GM21447 (cell line): ENCODE results near the gene SP5.
"Not testable (repeated sequence)": the region's sequence is repeated elsewhere in the genome, so short reads cannot be mapped to it uniquely, and the experiment has no call there.

ENCODE experiments used
- ATAC-seq: cut with Tn5 transposase; IDR thresholded peaks from one replicate; pipeline ENCODE4 v1.9.1; 2021; ENCODE audit not compliant: unreplicated experiment

Gene SP5

DNA sequence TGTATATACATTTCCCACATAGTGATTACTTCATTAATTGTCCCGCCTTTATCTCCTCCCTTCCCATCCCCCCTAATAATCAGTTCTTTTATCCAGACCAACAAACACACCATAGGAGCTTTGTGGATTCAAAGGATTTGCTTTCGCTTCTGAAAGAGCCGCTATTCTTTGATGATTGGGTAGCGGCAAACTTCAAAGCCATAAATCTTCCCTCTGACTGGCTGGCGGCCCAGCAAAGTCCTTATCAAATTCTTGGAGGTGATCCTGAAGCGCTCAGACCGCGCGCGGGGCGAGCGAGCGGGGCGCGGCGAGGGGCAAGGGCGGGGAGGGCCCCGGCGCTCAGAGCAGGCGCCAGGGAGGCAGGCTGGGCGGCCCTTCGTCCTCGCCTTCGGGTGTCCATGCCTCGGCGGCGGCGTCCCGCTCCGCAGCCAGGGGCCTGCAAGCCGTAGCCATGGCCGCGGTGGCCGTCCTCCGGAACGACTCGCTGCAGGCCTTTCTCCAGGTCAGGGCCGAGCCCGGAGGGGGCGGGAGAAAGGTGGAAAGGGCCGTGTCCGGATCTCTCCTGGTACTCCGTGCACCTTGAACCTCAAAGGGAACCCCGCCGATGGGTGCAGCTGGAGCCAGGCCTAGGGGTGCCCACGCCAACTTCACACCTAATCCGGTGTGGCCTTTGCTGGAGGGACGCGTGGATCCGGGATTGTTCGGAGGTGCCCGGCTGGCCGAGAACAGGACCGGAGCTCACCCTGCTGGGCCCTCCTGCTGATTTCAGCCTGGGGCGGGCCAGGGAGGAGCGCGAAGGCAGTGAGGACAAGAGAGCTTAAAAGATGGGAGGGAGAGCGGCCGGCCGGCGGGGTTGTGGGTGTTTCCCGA is at the start of gene SP5:
TSS of gene SP5 (plus strand) at position 276 of the 870 bp plus-strand sequence. CDS start at position 452, 176 bp downstream.
- no peak for ATAC-seq

DNA sequence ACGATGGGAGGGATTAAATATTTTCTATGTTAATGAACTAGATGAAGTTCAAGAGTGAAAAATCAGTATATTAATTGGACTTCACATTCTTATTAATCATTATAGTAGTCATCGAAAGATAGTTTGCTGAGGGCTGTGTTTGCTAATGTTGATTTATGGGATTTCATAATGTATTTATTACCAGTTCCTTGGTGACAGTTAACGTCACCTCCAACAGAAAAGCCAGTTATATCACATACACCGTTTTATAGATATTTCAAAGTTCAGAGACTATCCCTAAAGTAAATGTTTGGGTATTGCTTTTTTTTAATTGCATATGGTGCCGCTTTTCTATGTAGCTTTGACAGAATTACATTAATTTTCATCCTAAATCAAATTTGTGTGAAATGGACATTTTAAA is 49.4 kb upstream of the SP5 start:
- no peak for ATAC-seq

DNA sequence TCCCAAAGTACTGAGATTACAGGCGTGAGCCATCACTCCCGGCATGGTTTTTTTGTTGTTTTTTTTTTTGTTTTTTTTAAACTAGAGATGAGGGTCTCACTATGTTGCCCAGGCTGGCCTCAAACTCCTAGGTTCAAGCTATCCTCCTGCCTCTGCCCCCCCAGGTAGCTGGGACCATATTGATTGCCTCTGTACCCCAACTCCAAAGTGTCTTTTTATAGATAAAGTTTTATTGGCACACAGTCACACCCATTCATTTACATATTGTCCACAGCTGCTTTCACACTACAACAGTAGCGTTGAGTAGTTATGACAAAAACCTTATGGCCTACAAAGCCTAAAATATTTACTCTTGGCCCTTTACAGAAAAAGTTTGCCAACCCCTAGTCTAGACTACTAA is 45.2 kb upstream of the SP5 start:
- ATAC-seq: no peak

DNA sequence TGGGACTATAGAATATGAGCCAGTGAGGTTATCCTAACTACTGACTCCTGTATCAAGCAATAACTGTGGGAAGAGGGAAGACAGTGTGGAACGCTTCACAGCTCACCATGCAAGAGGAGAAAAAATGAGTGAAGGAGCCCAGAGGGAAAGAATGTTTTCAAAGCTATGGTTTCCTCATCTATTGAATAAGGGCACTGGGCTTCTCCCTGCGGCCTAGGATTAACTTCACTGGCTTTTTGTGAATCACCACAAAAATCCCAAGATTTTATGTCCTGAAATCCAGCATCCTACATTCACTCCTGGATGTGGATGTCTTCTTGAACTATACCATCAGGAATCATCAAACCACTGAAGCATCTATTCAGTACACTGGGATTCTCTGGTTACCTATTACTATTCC is 44.5 kb upstream of the SP5 start:
- no peak for ATAC-seq

DNA sequence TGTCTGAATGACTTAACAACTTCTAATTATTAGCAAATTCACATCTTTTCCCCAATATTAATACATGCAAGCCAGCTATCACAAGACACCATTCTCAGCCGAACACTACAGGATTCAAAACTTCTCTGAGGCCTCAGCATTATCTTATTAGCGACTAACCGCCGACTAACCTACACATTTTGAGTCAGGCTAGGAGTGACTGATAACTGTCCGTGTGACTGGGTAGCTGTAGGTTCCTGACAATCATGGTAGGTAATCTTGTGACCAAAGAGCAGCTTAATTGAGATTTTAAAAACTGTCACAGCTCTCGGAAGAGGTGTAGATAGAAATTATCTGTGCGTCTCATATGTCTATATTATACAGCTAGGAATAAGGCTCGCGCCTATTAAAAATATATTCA is 44.1 kb upstream of the SP5 start:
- no peak for ATAC-seq

DNA sequence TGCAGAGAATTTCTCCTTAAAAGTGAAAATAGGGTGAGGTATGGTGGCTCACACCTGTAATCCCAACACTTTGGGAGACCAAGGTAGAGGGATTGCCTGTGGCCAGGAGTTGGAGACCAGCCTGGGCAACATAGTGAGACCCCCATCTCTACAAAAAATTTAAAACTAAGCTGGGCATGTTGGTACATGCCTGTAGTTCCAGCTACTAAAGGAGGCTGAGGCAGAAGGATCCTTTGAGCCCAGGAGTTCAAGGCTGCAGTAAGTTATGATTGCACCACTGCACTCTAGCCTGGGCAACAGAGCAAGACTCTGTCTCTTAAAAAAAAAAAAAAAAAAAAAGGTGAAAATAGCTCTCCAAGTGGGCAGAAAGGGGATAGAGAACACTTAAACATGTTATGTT is 40.9 kb upstream of the SP5 start:
- ATAC-seq: not testable (repeated sequence)

DNA sequence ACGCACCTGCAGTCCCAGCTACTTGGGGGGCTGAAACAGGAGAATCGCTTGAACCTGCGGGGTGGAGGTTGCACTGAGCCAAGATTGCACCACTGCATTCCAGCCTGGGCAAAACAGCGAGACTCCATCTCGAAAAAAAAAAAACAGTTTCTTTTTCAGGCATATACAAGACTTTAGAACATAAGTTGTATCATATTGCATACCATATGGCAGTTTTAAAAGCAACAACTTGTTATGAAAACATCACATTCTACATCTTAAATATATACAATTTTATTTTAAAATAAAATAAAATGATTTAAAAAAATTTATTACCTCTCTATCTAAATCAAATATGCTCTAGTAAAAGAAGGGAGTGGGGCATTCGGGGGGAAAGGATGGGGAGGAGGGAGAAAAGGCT is 39.4 kb upstream of the SP5 start:
- ATAC-seq: no peak

DNA sequence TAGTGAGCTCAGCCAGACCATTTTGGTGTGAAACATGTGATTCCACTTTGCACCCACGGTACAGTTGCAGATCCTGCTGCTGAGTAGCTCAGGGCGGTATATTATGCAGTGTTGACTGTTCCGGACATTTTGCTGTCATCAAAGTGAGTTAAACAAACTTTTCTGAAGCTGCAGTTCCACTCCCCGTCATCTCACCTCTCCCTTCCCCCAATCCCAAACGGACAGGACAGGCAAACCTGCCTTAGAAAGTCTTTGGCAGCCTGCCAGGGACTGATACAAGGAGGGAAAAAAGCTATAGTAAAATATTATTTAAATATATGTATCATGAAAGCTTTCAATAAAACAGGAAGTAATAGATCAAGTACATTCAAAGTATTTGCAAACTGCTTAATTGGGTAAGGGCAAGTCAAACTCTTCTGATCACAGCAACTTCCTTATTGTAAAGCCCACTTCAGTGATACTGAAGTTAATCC is 35.5 kb upstream of the SP5 start:
- ATAC-seq: no peak

DNA sequence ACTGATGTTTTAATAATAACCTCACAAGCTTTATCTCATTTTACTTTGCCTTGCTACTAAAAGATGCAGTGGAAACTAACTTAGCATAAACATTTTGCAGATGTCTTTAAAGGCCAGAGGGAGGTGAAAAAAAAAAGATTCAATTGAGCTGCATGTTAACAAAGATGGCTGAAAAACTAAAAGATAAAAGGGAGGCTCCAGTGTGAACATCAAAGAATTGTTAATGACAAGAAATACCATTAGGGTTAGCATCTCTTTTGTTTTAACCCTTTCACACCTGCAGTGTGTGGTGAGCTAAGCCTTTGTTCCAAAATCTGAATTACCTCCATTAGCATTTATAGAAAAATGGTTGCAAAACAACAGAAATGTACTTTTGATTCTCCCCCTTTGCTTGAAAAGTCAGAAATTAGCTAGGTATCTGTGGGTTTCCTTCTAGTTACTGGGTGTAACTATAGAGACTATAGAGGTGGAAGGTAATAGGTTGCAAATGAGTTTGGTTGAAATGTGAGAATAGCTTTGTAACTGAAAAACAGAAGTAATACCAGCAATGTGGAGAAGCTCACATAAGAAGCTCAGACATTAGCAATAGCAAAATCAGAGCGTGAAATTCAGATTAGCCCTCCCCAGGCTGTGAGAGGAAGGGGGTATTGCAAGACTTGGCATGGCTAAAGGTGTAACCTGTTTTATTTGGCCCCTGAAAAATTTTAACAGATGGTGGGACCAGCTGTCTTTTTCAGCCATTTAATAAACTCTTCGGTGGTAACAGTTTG is 34.8 kb upstream of the SP5 start:
- ATAC-seq: peak; percentile 86

DNA sequence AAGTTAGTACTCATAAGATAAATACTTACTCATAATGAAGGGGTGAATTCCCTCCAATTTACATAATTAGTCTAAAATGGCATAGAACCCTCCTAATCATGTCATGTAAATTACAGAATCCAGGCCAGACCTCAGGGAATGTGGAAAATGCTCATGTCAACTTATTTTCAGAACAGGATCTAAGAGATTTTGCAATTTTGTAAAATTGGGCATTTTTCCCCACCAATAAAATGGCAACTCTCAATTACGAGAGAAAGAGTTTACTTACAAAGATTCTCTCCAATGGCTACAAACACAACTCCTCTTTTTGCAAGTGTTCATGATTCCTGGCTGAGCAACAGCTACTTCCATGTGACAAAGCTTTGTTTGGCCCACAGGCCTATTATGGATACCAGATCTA is 33.8 kb upstream of the SP5 start:
- no peak for ATAC-seq

DNA sequence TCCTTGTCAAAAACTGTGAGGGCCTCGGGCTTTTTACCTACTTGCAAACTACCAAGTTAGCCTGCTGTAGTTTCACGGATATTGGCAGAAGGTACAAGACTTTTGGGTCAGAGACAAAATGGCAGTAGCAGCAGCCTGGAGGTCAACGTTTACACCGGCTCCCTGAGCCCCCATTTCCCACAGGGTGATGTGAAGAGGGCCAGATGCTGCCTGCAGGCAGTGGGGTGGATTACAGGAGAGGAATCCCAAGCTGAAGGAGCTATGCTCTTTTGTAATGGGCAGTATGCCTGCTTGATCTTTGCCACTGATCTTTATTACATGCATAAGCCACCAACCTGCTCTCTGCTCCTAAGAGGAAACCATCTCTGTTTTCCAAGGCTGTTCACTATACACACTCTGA is 29.5 kb upstream of the SP5 start:
- ATAC-seq: no peak

DNA sequence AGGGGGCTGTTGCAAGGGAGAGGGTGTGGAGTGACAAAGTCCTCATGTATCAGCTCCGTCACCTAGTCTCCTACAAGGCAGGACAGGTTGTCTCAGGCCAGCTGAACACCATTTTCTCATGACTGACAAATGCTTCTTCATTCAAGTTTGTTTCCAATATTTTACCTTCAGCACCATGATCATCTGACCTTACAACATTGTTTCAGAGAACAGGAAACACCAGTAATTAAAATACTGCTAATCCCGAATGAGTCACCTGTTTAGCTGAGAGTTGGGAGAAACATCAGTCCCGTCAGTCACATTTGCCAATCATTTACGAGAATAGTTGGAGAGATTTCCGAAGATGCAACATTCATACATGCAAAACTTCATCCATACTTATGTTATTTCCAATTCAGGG is 25.7 kb upstream of the SP5 start:
- ATAC-seq: no peak

DNA sequence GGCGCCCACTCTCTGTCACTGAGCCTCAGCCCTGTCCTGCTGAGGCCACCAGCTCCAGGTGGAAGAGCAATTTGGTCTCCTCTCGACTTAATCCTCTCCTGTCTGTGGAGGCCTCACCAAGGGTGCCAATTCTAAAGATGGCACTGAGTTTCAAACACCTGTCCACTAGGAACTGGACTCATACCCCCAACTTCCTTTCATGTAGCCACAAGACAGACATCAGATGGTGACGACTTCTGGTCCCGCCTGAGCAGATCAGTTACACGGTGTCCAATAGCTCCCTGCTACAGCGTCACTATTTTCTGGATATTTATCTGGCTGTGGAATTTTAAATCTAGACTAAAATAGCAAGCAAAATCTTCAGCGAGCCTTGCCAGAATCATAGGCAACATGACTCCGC is 24.5 kb upstream of the SP5 start:
- ATAC-seq: no peak

DNA sequence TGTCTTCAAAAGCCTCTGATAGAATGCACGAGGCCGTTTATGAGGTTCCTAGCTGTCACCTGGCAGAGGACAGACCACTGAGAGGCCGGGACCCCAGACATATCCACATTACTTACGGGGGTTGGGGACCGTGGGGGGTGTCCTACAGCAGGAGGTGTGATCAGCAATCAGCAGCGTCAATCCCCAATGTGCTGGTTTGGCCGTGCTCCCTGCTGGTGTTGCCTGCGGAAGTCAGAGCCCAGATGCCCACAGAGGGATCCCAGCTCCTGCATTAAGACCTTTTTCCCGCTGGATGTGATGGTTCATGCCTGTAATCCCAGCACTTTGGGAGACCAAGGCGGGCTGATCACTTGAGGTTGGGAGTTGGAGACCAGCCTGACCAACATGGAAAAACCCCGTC is 20.8 kb upstream of the SP5 start:
- no peak for ATAC-seq

DNA sequence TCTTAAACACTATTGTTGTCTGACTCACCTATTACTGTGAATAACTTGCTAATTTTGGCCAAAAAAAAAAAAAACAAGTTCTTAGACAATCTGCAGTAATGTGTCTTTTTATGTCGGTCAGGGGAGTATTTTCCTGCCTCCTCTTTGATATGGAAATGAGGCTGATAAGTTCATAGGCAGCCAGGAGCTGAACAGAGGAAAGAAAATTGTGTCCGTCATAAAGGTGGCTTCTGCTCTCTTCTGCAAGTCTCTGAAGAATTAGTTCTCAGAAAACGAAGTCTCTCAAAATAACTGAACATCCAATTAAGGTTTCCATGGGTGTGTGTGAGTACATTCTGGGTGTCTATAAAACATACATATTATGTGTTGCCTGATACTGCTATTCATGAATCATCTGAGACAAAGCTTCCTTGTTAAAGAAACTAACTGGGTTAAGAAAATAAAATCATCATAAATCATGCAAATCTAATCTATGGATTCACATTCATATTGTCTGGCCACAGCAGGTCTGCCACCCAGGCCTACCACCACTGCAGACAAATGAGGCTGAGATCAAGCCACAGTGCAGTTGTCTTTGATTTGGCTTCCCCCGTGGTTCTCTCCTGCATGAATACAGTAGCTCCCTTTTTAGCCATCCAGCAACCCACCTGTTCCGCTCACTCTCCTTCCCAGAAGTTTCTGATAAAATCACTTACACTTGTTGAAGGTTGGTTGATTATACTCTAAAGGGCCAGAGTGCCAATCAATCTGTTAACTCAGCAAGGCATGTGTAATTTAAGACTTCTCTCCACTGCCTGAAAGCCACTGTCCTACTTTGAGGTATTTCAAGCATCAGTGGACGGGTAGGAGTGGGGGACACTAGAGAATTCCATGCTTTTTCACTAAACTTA is 19.4 kb upstream of the SP5 start:
- ATAC-seq: no peak

DNA sequence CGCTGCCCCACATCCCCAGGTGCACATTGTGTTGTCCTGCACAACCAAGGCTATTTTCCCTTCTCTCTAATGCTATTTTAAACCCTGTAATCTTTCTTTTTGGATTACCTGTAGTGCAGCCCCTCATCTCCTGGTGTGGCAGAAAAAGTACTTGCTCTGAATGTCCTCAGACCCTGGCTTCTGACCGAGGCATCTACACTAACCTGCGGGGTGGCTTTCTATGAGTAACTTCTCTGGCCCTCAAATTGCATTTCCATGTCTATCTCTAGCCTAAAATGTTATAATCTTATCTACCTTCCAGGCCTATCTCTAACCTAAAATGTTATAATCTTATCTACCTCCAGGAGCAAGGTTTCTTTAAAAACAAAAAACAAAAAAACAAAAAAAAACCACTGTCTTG is 18.2 kb upstream of the SP5 start:
- no peak for ATAC-seq

DNA sequence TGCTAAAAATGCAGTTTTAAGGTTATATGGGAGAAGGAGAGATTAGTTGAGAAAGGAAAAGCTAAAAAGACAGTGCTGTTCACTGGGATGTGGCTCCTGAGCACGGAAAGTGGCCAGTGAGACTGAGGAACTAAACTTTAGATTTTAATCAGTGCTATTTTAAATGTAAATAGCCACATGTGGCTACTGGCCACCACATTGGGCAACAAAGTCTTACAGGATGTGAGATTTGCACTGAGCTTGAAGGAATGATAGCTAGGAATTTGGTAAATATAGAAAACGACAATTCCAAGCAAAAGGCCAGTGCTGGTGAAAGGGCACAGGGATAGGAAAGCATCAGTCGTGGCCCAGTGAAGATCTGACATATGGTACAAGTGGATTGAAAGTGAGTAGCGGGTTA is 14.1 kb upstream of the SP5 start:
- ATAC-seq: no peak

DNA sequence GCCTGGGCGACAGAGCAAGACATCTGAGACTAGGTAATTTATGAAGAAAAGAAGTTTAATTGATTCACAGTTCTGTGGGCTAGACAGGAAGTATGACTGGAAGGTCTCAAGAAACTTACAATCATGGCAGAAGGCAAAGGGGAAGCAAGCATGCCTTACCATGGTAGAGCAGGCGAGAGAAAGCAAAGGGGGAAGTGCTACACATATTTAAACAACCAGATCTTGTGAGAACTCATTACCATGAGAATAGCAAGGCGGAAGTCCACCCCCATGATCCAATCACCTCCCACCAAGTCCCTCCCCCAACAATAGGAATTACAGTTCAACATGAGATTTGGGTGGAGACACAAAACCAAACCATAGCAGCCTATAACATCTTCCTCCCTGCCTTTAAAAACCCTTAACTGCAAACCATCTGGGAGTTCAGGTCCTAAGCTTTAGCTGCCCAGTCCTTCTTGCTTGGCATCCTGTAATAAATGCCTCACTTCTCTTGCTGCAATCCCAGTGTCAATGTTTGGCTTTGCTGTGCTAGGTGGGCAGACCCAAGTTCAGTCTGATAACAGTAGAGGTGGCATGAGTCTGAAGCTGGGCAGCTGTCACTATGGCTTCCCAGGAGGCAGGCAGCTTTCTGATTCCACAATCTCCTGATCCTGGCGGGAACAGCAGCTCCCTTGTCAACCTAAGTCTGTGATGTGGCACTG is 11.2 kb upstream of the SP5 start:
- no peak for ATAC-seq

DNA sequence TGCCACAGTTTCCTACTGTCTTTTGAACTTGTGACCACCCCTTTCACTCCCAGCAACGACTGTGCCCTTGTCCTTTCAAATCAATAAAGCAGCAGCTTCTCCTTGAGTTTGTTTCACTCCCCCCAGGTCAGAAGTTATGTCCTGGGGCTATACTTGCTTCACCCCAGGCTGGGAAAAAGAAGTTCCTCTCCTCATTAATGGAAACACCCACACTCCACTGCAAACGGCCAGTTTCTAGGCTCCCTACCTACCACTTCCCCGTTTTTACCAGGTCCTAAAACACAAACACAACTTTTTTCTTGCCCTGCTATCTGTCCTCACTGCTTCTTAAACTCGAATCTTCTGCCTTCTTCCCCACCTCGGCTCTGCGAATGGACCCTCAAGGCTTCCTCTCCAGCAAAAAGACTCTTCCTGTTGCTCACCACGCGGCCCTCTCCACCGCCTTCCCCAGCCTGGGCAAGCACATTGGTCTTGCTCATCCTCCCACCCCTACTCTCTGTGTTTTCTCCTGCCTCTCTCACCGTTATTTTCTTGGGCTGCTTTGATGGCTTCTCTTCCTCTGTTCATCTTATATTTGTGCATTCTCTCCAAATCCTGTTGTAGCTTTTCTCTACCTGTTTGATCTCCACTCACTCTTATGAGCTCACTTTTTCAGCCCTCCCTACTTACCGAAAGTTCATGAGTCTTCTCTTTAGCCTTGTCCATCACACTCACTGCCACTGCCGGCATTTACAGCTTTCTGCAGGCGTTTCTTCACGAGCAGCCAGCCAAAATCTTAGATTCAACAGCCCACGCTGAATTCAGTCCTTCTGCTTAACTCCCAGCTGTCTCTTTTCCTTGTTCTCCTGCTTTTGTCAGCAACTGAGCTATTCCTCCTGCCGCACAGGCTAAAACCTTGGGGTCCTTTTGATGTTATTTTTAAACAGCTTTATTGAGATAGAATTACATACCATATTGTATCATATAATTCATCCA is 7.0 kb upstream of the SP5 start:
- ATAC-seq: no peak

DNA sequence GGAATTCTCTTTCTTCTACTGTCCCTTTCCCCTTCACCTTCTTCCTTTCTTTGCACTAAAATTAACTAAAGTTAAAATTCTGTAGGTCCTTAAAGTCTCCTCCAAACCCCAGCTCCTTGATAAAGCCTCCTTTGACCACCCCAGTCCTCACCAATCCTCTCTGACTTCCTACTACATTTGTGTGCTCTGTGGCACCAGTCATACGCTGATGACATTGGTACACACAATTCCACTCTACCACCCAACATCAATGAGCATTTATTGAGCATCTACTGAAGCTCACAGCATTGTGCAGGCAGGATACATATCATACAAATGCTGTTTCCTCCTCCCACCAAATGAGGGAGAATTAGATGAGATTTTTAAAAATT is 4.5 kb upstream of the SP5 start:
- ATAC-seq: no peak
